HEK293 (cell line): ENCODE data around the gene TPP2.

ENCODE experiments used
- CTCF ChIA-PET: fragments of 350-600 bp; formaldehyde crosslinking; extraction: SDS; loops from one replicate; lab custom pipeline; 2021; ENCODE audit warnings: antibody characterized with exemption; lab: Yijun Ruan, JAX
- POLR2A ChIA-PET: fragments of 300-600 bp; formaldehyde crosslinking; extraction: SDS; loops from one replicate; lab custom pipeline; 2020; ENCODE audit warnings: antibody characterized with exemption, inconsistent platforms; lab: Yijun Ruan, JAX
- H3K27ac ChIP-seq: fragments of 200-500 bp; sonication (Bioruptor generic); 2 replicates; pipeline ENCODE4 v1.5.1; 2014; ENCODE audit warnings: low read depth, low read length, control low read depth, inconsistent platforms; ENCODE audit errors: extremely low read depth
- H3K36me3 ChIP-seq, 2 experiments: fragments of 200-500 bp in 1 of 2; sonication (Bioruptor generic) in 1 of 2; 1 replicate in 1 of 2; 2 replicates in 1 of 2; pipeline ENCODE4 v1.5.1; 2014 to 2017; ENCODE audit warnings: inconsistent platforms in 2 of 2, low read length in 2 of 2; ENCODE audit not compliant: control insufficient read depth in 2 of 2, insufficient read depth in 1 of 2
- H3K4me1 ChIP-seq: fragments of 200-500 bp; sonication (Bioruptor generic); 2 replicates; pipeline ENCODE4 v1.5.1; 2014; ENCODE audit warnings: mild to moderate bottlenecking, low read length, inconsistent platforms; ENCODE audit not compliant: control insufficient read depth, insufficient read depth
- H3K4me3 ChIP-seq: 2 replicates; pipeline ENCODE4 v1.5.1; 2011; ENCODE audit warnings: low read depth, mild to moderate bottlenecking, control low read depth, low read length, moderate library complexity
- H3K9me3 ChIP-seq: fragments of 200-500 bp; sonication (Bioruptor generic); 2 replicates; pipeline ENCODE4 v1.5.1; 2014; ENCODE audit warnings: low read depth, low read length, inconsistent platforms; ENCODE audit not compliant: control insufficient read depth, insufficient read depth
- GFI1B ChIP-seq: fragments of 450-650 bp; formaldehyde crosslinking; IDR thresholded peaks from 2 replicates; pipeline ENCODE4 v1.5.1; 2016; ENCODE audit warnings: missing biosample characterization, missing genetic modification characterization
- GLI4 ChIP-seq: fragments of 450-650 bp; formaldehyde crosslinking; IDR thresholded peaks from 2 replicates; pipeline ENCODE4 v1.5.1; 2016; ENCODE audit warnings: missing biosample characterization, missing genetic modification characterization
- KLF1 ChIP-seq: fragments of 450-650 bp; formaldehyde crosslinking; IDR thresholded peaks from 2 replicates; pipeline ENCODE4 v1.5.1; 2016; ENCODE audit warnings: missing biosample characterization, missing genetic modification characterization
- KLF17 ChIP-seq: fragments of 450-650 bp; formaldehyde crosslinking; IDR thresholded peaks from 2 replicates; pipeline ENCODE4 v1.5.1; 2016; ENCODE audit warnings: missing biosample characterization, missing genetic modification characterization
- RBAK ChIP-seq: fragments of 450-650 bp; formaldehyde crosslinking; IDR thresholded peaks from 2 replicates; pipeline ENCODE4 v1.5.1; 2016; ENCODE audit warnings: missing biosample characterization, missing genetic modification characterization
- SCRT2 ChIP-seq: fragments of 450-650 bp; formaldehyde crosslinking; IDR thresholded peaks from 2 replicates; pipeline ENCODE4 v1.5.1; 2016; ENCODE audit warnings: missing biosample characterization, missing genetic modification characterization
- SP7 ChIP-seq: fragments of 450-650 bp; formaldehyde crosslinking; IDR thresholded peaks from 2 replicates; pipeline ENCODE4 v1.5.1; 2016; ENCODE audit warnings: missing biosample characterization, missing genetic modification characterization
- ZBTB20 ChIP-seq: fragments of 450-650 bp; formaldehyde crosslinking; IDR thresholded peaks from 2 replicates; pipeline ENCODE4 v1.5.1; 2016; ENCODE audit warnings: missing biosample characterization, missing genetic modification characterization
- ZIC2 ChIP-seq: fragments of 450-650 bp; formaldehyde crosslinking; IDR thresholded peaks from 2 replicates; pipeline ENCODE4 v1.5.1; 2016; ENCODE audit warnings: missing biosample characterization, missing genetic modification characterization
- ZNF133 ChIP-seq: fragments of 450-650 bp; formaldehyde crosslinking; IDR thresholded peaks from 2 replicates; pipeline ENCODE4 v1.5.1; 2016; ENCODE audit warnings: missing biosample characterization, missing genetic modification characterization
- ZNF138 ChIP-seq: fragments of 450-650 bp; formaldehyde crosslinking; IDR thresholded peaks from 2 replicates; pipeline ENCODE4 v1.5.1; 2016; ENCODE audit warnings: missing biosample characterization, missing genetic modification characterization, borderline replicate concordance
- ZNF16 ChIP-seq: fragments of 450-650 bp; formaldehyde crosslinking; IDR thresholded peaks from 2 replicates; pipeline ENCODE4 v1.5.1; 2016; ENCODE audit warnings: low read depth, missing biosample characterization, missing genetic modification characterization
- ZNF169 ChIP-seq: fragments of 450-650 bp; formaldehyde crosslinking; IDR thresholded peaks from 2 replicates; pipeline ENCODE4 v1.5.1; 2016; ENCODE audit warnings: missing biosample characterization, missing genetic modification characterization
- ZNF202 ChIP-seq: fragments of 450-650 bp; formaldehyde crosslinking; IDR thresholded peaks from 2 replicates; pipeline ENCODE4 v1.5.1; 2016; ENCODE audit warnings: missing biosample characterization, missing genetic modification characterization, borderline replicate concordance
- ZNF223 ChIP-seq: fragments of 450-650 bp; formaldehyde crosslinking; IDR thresholded peaks from 2 replicates; pipeline ENCODE4 v1.5.1; 2016; ENCODE audit warnings: missing biosample characterization, missing genetic modification characterization
- ZNF280D ChIP-seq: fragments of 450-650 bp; formaldehyde crosslinking; IDR thresholded peaks from 2 replicates; pipeline ENCODE4 v1.5.1; 2016; ENCODE audit warnings: missing biosample characterization, missing genetic modification characterization
- ZNF324 ChIP-seq: fragments of 450-650 bp; formaldehyde crosslinking; IDR thresholded peaks from 2 replicates; pipeline ENCODE4 v1.5.1; 2016; ENCODE audit warnings: missing biosample characterization, missing genetic modification characterization
- ZNF37A ChIP-seq: fragments of 450-650 bp; IDR thresholded peaks from 2 replicates; pipeline ENCODE4 v1.5.1; 2018; ENCODE audit warnings: missing biosample characterization, missing genetic modification characterization
- ZNF416 ChIP-seq: fragments of 450-650 bp; formaldehyde crosslinking; IDR thresholded peaks from 2 replicates; pipeline ENCODE4 v1.5.1; 2016; ENCODE audit warnings: missing biosample characterization, missing genetic modification characterization
- ZNF548 ChIP-seq: fragments of 450-650 bp; formaldehyde crosslinking; IDR thresholded peaks from 2 replicates; pipeline ENCODE4 v1.5.1; 2016; ENCODE audit warnings: missing biosample characterization, missing genetic modification characterization
- ZNF610 ChIP-seq: fragments of 450-650 bp; formaldehyde crosslinking; IDR thresholded peaks from 2 replicates; pipeline ENCODE4 v1.5.1; 2016; ENCODE audit warnings: missing biosample characterization, missing genetic modification characterization, borderline replicate concordance
- ZNF639 ChIP-seq: fragments of 450-650 bp; formaldehyde crosslinking; IDR thresholded peaks from 2 replicates; pipeline ENCODE4 v1.5.1; 2016; ENCODE audit warnings: missing biosample characterization, missing genetic modification characterization
- ZNF768 ChIP-seq: fragments of 450-650 bp; formaldehyde crosslinking; IDR thresholded peaks from 2 replicates; pipeline ENCODE4 v1.5.1; 2018; ENCODE audit warnings: missing biosample characterization, mild to moderate bottlenecking, missing genetic modification characterization
- ZNF791 ChIP-seq: fragments of 450-650 bp; formaldehyde crosslinking; IDR thresholded peaks from 2 replicates; pipeline ENCODE4 v1.5.1; 2016; ENCODE audit warnings: missing biosample characterization, missing genetic modification characterization
- ZNF792 ChIP-seq: fragments of 450-650 bp; formaldehyde crosslinking; IDR thresholded peaks from 2 replicates; pipeline ENCODE4 v1.5.1; 2016; ENCODE audit warnings: missing biosample characterization, missing genetic modification characterization
- ZNF830 ChIP-seq: fragments of 450-650 bp; IDR thresholded peaks from 2 replicates; pipeline ENCODE4 v1.5.0; 2018; ENCODE audit warnings: missing biosample characterization, missing genetic modification characterization, low read depth, mild to moderate bottlenecking, moderate library complexity
- TF ChIP-seq, protein P1 (sequence below): fragments of 450-650 bp; formaldehyde crosslinking; IDR thresholded peaks from 2 replicates; pipeline ENCODE4 v1.5.1; 2016; ENCODE audit warnings: missing biosample characterization, missing genetic modification characterization, low read depth

The TPP2 gene

DNA sequence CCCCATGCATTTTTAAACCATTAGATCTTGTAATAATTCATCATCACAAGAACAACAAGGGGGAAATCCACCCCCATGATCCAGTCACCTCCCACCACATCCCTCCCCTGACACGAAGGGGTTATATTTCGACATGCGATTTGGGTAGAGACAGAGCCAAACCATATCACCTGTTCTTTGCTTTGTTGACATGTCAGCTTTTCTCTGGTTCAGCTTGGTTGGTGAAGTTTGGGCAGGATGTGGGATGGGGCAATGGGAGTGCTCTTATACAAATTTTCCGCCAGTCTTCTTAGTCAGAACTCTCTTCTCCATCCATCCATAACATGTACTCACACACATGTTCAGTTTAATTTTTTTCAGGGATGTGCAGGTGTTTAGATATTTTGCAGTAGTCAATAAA lies 12.9 kb downstream of the TPP2 start (continued):
- TF ChIP-seq ZNF280D (tag by site-specific recombination) (no peak), ZNF138 (tag by site-specific recombination) (no peak)

DNA sequence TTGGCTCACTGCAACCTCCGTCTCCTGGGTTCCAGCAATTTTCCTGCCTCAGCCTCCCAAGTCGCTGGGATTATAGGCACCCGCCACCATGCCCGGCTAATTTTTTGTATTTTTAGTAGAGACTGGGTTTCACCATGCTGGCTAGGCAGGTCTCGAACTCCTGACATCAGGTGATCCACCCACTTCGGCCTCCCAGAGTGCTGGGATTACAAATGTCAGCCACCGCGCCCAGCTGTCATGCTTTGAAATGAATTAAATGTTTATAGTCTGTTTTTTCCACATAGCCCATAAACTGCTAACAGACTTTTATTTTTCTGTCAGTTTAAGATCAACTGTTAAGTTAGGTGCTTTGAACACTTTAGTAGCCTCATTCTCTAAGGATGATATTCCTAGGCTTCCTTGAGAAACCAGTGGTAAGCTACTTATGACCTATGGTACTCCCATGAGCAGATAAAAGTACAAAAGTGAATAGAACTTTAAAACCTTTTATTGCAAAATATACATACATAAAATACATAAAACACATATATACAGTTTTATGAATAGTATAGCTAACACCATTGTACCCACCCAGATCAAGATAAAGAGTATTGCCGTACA lies 13.6 kb downstream of the TPP2 start:
- no peaks in the 10 kb centered on the region for H3K4me1 ChIP-seq
- no peaks in the 10 kb centered on the region for H3K9me3 ChIP-seq
- CTCF ChIA-PET, result no interaction called here
- H3K27ac ChIP-seq, result no peak overlapping the region
- POLR2A ChIA-PET, result no interaction called here
- TF ChIP-seq GLI4 (no peak), ZIC2 (tag by site-specific recombination) (no peak), ZNF223 (tag by site-specific recombination) (no peak), ZNF16 (tag by site-specific recombination) (no peak), ZNF830 (tag by site-specific recombination) (no peak), SP7 (tag by site-specific recombination) (no peak), ZNF37A (tag by site-specific recombination) (no peak), ZNF610 (tag by site-specific recombination) (no peak), ZNF791 (tag by site-specific recombination) (no peak), ZNF324 (no peak), ZNF133 (tag by site-specific recombination) (no peak), RBAK (tag by site-specific recombination) (no peak), ZNF548 (no peak), SCRT2 (tag by site-specific recombination) (no peak), ZNF792 (tag by site-specific recombination) (no peak), ZNF169 (tag by site-specific recombination) (no peak), ZBTB20 (tag by site-specific recombination) (no peak)
- no peak overlapping the region for H3K4me3 ChIP-seq
- H3K36me3 ChIP-seq, result peaks cover 5 to 55% of the 10 kb centered on the region in 2 experiments; a peak in 2 of 3 replicates

GRCh38 chr13:102617697-102618350 lies 21.0 kb downstream of the TPP2 start:
- ChIA-PET POLR2A (no interaction called here), CTCF (interaction anchor here (0.6 kb wide), 1 partner anchor 15 kb away, joined by 3 read pairs; no protein-coding TSS in a partner anchor)
- no peaks in the 10 kb centered on the region for H3K4me1 ChIP-seq
- no peaks in the 10 kb centered on the region for H3K9me3 ChIP-seq
- H3K4me3 ChIP-seq, result no peak overlapping the region
- peaks cover 19 to 75% of the 10 kb centered on the region in 2 experiments for H3K36me3 ChIP-seq
- H3K27ac ChIP-seq, result no peak overlapping the region
- no peak for TF ChIP-seq ZNF639
- TF ChIP-seq ZNF768 (tag by site-specific recombination), result no peak
- TF ChIP-seq ZNF548, result no peak
- TF ChIP-seq, protein P1, sequence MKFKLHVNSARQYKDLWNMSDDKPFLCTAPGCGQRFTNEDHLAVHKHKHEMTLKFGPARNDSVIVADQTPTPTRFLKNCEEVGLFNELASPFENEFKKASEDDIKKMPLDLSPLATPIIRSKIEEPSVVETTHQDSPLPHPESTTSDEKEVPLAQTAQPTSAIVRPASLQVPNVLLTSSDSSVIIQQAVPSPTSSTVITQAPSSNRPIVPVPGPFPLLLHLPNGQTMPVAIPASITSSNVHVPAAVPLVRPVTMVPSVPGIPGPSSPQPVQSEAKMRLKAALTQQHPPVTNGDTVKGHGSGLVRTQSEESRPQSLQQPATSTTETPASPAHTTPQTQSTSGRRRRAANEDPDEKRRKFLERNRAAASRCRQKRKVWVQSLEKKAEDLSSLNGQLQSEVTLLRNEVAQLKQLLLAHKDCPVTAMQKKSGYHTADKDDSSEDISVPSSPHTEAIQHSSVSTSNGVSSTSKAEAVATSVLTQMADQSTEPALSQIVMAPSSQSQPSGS (tag by site-specific recombination), result no peak
- TF ChIP-seq KLF17 (tag by site-specific recombination), result no peak
- TF ChIP-seq ZNF416 (tag by site-specific recombination), result no peak
- no peak for TF ChIP-seq ZNF202
- no peak for TF ChIP-seq KLF1 (tag by site-specific recombination)
- no peak for TF ChIP-seq GFI1B
- TF ChIP-seq ZBTB20 (tag by site-specific recombination), result no peak
